Brain microvascular endothelial cell (primary cell): ENCODE data around the gene SPATC1L.
"Not testable (repeated sequence)": the region's sequence is repeated elsewhere in the genome, so short reads cannot be mapped to it uniquely, and the experiment has no call there.

Experiments
- DNase-seq: peaks from one replicate; pipeline ENCODE4 v3.0.0-alpha.2; 2020
- H3K27ac ChIP-seq: fragments of 250-450 bp; sonication (Bioruptor Pico); 2 replicates; pipeline ENCODE4 v1.5.1; 2020; ENCODE audit warnings: mild to moderate bottlenecking, moderate library complexity
- H3K27me3 ChIP-seq: fragments of 250-450 bp; sonication (Bioruptor Pico); replicated peaks from 2 replicates; pipeline ENCODE4 v1.5.1; 2020; ENCODE audit warnings: mild to moderate bottlenecking
- H3K36me3 ChIP-seq: fragments of 250-450 bp; sonication (Bioruptor Pico); replicated peaks from 2 replicates; pipeline ENCODE4 v1.5.1; 2020; ENCODE audit warnings: mild to moderate bottlenecking
- H3K4me3 ChIP-seq: 2 replicates; pipeline ENCODE4 v1.5.1; 2011; ENCODE audit warnings: low read depth, mild to moderate bottlenecking, control low read depth, low read length, moderate library complexity
- in situ Hi-C: cut with HindIII; loops from 2 replicates; pipeline ENCODE4 v1.10.0; 2017; ENCODE audit warnings: low sequenced_read_pairs, low pct_ligation_motif_present
- TF ChIP-seq, protein P1 (sequence below): IDR thresholded peaks from 2 replicates; pipeline ENCODE4 v1.5.1; 2011; ENCODE audit warnings: low read depth, mild to moderate bottlenecking, moderate library complexity, low read length, control low read depth, inconsistent platforms; ENCODE audit errors: missing control alignments

SPATC1L gene

DNA sequence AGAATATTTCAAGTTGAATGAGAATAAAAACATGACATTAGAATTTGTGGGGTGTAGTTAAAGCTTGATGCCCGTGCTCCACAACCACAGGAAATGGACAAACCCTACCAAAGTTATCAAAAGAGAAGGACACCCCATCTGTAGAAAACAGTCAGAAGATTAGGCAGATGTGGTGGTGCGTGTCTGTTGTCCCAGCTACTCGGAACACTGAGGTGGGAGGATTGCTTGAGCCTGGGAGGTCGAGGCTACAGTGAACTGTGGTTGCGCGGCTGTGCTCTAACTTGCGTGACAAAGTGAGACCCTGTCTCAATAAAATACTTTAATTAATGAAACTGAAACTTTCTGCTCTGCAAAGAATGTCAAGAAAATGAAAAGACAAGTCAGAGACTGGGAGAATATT, 1.5 kb upstream of the SPATC1L start:
- DNase-seq: no peak
- in situ Hi-C loops: no loop called here
- Histone ChIP-seq H3K27ac (no peak overlapping the region), H3K27me3 (no peaks in the 10 kb centered on the region), H3K4me3 (no peak overlapping the region), H3K36me3 (peaks cover 8% of the 10 kb centered on the region)
- TF ChIP-seq, protein P1, sequence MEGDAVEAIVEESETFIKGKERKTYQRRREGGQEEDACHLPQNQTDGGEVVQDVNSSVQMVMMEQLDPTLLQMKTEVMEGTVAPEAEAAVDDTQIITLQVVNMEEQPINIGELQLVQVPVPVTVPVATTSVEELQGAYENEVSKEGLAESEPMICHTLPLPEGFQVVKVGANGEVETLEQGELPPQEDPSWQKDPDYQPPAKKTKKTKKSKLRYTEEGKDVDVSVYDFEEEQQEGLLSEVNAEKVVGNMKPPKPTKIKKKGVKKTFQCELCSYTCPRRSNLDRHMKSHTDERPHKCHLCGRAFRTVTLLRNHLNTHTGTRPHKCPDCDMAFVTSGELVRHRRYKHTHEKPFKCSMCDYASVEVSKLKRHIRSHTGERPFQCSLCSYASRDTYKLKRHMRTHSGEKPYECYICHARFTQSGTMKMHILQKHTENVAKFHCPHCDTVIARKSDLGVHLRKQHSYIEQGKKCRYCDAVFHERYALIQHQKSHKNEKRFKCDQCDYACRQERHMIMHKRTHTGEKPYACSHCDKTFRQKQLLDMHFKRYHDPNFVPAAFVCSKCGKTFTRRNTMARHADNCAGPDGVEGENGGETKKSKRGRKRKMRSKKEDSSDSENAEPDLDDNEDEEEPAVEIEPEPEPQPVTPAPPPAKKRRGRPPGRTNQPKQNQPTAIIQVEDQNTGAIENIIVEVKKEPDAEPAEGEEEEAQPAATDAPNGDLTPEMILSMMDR: no peak

DNA sequence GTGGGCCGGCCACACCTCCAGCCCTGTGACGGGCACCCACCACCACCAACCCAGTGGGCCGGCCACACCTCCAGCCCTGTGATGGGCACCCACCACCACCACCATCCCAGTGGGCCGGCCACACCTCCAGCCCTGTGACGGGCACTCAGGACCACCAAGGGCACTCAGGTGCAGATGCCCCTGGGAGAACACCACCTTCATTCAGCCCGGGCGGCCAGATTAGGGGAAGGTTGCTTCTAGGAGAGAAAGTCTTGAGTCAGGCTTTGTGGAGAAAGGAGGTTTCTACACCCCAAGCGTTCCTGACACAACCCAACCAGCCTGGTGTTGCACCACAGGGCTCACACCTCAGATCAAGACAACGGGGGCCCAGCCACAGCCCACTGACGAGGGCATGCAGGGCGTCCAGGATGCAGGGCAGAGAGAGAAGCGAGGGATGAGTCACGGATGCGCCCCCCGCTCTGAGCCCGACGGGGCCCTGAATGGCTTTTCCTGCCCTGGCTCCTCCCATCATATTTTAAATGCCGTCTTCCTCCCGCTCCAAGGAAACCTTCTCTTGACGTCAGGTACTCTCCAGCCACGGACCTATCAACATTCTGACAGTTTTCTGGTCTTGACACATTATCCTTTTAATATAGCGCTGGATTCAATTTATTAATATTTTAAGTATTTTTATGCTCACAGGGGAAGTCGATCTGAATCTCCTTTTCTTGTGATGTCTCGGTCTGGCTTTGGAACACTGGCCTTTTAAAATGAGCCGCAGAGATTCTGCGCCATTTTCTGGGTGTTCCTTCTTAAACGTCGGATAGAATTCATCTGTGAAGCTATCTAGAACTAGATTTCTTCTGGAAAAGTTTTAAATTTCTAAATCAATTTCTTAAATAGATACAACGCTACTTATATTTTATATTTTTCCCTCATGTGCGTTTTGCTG, 631 bp upstream of the SPATC1L start:
- TF ChIP-seq, protein P1: no peak
- Histone ChIP-seq H3K4me3 (peak overlapping the region; percentile 62), H3K27ac (peak overlapping the region; percentile 1), H3K36me3 (peaks cover under 1% of the 10 kb centered on the region), H3K27me3 (no peaks in the 10 kb centered on the region)
- in situ Hi-C loops: no loop called here
- DNase-seq: peak; percentile 81

DNA sequence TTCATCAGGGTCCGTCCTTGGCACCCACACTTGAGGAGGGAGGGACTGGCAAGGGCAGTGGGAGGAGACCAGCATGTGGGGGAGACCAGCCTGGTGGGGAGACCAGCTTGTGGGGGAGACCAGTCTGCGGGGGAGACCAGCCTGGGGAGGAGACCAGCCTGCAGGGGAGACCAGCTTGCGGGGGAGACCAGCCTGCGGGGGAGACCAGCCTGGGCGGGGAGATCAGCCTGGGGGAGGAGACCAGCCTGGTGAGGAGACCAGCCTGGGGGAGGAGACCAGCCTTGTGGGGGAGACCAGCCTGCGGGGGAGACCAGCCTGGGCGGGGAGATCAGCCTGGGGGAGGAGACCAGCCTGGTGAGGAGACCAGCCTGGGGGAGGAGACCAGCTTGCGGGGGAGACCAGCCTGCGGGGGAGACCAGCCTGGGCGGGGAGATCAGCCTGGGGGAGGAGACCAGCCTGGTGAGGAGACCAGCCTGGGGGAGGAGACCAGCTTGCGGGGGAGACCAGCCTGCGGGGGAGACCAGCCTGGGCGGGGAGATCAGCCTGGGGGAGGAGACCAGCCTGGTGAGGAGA, 836 bp downstream of the SPATC1L start:
- peak overlapping the region; percentile 74 for H3K4me3 ChIP-seq
- in situ Hi-C loops, DNase-seq: not testable (repeated sequence)

DNA sequence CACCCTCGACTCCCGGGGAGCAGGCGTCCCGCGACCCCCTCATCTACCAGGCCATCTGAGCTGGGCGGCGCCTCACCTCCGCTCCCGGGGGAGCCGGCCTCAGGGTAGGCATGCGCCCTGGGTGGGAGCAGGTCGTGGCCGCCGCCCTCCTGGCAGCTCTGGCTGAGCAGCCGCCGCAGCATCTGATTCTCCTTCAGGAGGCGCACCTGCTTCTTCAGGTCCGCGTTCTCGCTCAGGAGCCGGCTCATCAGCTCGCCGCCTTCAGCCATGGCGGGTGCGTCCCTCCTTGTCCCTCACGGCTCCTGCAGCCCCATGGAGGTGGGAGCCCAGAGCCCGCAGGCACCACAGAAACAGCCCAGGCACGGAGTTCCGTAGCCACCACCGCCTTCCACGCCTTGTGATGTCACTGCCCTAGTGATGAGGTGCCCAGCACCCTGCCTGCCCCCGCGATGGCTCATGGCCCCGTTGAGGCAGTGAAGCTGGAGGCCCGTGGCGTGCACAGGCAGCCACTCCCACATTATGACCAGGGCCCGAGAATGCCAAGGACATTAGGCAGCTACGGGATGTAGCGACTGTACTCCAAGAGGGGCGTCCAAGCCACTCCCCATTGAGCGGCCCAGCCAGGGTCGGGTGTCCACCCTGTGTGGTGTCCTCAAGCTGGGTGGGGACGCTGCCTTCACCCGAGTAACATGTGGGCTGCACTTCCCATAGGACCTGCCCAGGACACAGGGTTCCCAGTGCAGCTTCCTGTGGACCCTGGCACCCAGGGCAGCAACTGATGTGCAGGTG, 1.5 kb downstream of the SPATC1L start:
- H3K4me3 ChIP-seq: no peak overlapping the region
- H3K27me3 ChIP-seq: no peaks in the 10 kb centered on the region
- H3K27ac ChIP-seq: no peak overlapping the region
- TF ChIP-seq, protein P1: no peak
- no peaks in the 10 kb centered on the region for H3K36me3 ChIP-seq
- in situ Hi-C loops: no loop called here
- DNase-seq: no peak

More for the DNA sequence above, 836 bp downstream of the SPATC1L start:
- not testable (repeated sequence) for H3K27ac ChIP-seq, H3K27me3 ChIP-seq, H3K36me3 ChIP-seq

DNA sequence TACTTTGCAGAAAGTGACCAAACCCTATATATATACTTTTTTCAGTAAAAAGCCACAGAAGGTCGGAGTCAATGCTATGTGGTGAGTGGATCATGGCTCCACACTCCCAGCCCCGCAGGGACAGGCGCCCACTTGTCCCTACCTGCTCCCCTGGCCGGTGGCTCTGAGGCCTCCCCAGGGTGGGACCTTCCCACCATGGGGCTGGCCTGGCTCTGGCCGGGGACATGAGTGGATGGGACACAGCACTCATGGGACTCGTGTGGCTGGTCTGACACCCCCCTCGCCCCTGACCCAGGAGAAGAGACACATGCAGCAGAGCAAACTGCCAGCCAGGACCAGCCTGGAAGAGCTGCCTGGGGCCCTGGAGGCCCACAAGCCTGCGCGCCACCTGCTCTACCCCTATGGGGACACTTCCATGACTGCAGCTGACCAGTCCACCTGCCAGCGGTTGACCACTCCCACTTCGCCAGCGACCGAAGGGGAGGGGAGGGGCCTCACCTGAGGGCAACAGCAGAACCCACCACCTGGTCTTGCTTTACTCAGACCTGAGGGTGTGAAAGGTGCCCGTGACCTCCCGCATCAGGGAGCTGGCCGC, 2.2 kb downstream of the SPATC1L start:
- no peaks in the 10 kb centered on the region for H3K27me3 ChIP-seq
- in situ Hi-C loops: no loop called here
- no peak overlapping the region for H3K27ac ChIP-seq
- H3K4me3 ChIP-seq: no peak overlapping the region
- TF ChIP-seq, protein P1: no peak
- no peaks in the 10 kb centered on the region for H3K36me3 ChIP-seq
- DNase-seq: no peak
